Neural crest cell (in vitro differentiated cells): ENCODE results near the gene ALK. TPM values are rescaled to one million over a fixed set of nuclear protein-coding genes. Genes with fewer than 3 reads are reported as not detected.

Experiments
- DNase-seq: peaks from one replicate; pipeline ENCODE4 v3.0.0; 2021; ENCODE audit warnings: low read depth, mixed read lengths, low spot score
- H3K27ac Mint-ChIP-seq: one replicate; pipeline ENCODE4 v1.8.0; 2021; ENCODE audit warnings: mild to moderate bottlenecking, mixed read lengths; ENCODE audit not compliant: unreplicated experiment
- H3K27me3 Mint-ChIP-seq: 2 replicates; pipeline ENCODE4 v1.8.0; 2021; ENCODE audit warnings: low read depth, mild to moderate bottlenecking, mixed read lengths
- H3K36me3 Mint-ChIP-seq: 2 replicates; pipeline ENCODE4 v1.8.0; 2021; ENCODE audit warnings: low read depth, mild to moderate bottlenecking, mixed read lengths
- H3K4me1 Mint-ChIP-seq: 2 replicates; pipeline ENCODE4 v1.8.0; 2021; ENCODE audit warnings: mixed read lengths
- H3K4me3 Mint-ChIP-seq: one replicate; pipeline ENCODE4 v1.8.0; 2021; ENCODE audit warnings: mild to moderate bottlenecking, mixed read lengths
- H3K9me3 Mint-ChIP-seq: 2 replicates; pipeline ENCODE4 v1.8.0; 2021; ENCODE audit warnings: mixed read lengths
- total RNA-seq: library from RNA; stranded (reverse); gene quantifications from 2 replicates; pipeline ENCODE4 v1.2.1, GENCODE V29; 2021
- TF ChIP-seq, protein P1 (sequence below): fragments of 200-600 bp; sonication (generic); conservative IDR thresholded peaks from 2 replicates; pipeline ENCODE4 v1.5.0; 2021; ENCODE audit warnings: antibody characterized with exemption, mild to moderate bottlenecking

ALK gene
- total RNA-seq, 1 donor from 2014 or later = 2.0 TPM

DNA sequence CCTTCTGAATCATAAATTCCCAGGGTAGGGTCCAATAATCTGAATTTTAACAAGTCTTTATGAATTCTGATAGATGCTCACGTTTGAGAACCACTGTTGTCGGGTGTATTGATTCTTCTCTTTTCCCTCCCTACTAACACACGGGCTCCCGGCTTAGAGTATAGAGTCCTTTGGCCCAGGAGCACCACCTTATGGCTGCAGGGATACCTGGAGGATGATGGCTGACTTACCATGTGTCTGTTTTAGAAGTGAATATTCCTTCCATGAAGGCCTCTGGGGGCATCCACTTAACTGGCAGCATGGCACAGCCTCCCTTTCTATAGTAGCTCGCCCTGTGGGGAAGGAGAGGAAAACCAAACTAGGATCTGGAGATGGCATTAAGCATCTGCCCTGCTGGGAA, 714.4 kb downstream of the ALK start:
- Mint-ChIP-seq H3K4me1 (peaks cover 4% of the 10 kb centered on the region), H3K36me3 (no peaks in the 10 kb centered on the region), H3K9me3 (no peaks in the 10 kb centered on the region), H3K27ac (no peak overlapping the region), H3K4me3 (no peak overlapping the region), H3K27me3 (no peaks in the 10 kb centered on the region)
- DNase-seq = no peak
- TF ChIP-seq, protein P1, sequence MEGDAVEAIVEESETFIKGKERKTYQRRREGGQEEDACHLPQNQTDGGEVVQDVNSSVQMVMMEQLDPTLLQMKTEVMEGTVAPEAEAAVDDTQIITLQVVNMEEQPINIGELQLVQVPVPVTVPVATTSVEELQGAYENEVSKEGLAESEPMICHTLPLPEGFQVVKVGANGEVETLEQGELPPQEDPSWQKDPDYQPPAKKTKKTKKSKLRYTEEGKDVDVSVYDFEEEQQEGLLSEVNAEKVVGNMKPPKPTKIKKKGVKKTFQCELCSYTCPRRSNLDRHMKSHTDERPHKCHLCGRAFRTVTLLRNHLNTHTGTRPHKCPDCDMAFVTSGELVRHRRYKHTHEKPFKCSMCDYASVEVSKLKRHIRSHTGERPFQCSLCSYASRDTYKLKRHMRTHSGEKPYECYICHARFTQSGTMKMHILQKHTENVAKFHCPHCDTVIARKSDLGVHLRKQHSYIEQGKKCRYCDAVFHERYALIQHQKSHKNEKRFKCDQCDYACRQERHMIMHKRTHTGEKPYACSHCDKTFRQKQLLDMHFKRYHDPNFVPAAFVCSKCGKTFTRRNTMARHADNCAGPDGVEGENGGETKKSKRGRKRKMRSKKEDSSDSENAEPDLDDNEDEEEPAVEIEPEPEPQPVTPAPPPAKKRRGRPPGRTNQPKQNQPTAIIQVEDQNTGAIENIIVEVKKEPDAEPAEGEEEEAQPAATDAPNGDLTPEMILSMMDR = no peak

GRCh38 chr2:29202819-29203495, 718.4 kb downstream of the ALK start:
- H3K9me3 Mint-ChIP-seq = no peaks in the 10 kb centered on the region
- no peak overlapping the region for H3K4me3 Mint-ChIP-seq
- peaks cover 4% of the 10 kb centered on the region for H3K4me1 Mint-ChIP-seq
- H3K36me3 Mint-ChIP-seq = no peaks in the 10 kb centered on the region
- no peak overlapping the region for H3K27ac Mint-ChIP-seq
- TF ChIP-seq, protein P1 = no peak
- H3K27me3 Mint-ChIP-seq = no peaks in the 10 kb centered on the region
- no peak for DNase-seq

- Mint-ChIP-seq H3K27me3 (no peaks in the 10 kb centered on the region), H3K4me3 (no peak overlapping the region)
- DNase-seq = no peak
These were observed 719.4 kb downstream of the ALK start for GRCh38 chr2:29201979-29202378.

GRCh38 chr2:29196792-29197788, 724.3 kb downstream of the ALK start:
- Mint-ChIP-seq H3K36me3 (peaks cover 3% of the 10 kb centered on the region), H3K4me3 (no peak overlapping the region), H3K27ac (no peak overlapping the region), H3K27me3 (no peaks in the 10 kb centered on the region), H3K9me3 (no peaks in the 10 kb centered on the region), H3K4me1 (no peaks in the 10 kb centered on the region)
- TF ChIP-seq, protein P1 = peak; percentile 90
- DNase-seq = peak; percentile 79

More at GRCh38 chr2:29201979-29202378, 719.4 kb downstream of the ALK start:
- H3K36me3 Mint-ChIP-seq = no peaks in the 10 kb centered on the region
- peaks cover 4% of the 10 kb centered on the region for H3K4me1 Mint-ChIP-seq
- H3K27ac Mint-ChIP-seq = no peak overlapping the region
- H3K9me3 Mint-ChIP-seq = no peaks in the 10 kb centered on the region
- TF ChIP-seq, protein P1 = no peak

- H3K36me3 Mint-ChIP-seq = peaks cover 3% of the 10 kb centered on the region
- H3K9me3 Mint-ChIP-seq = no peaks in the 10 kb centered on the region
- H3K27ac Mint-ChIP-seq = no peak overlapping the region
- TF ChIP-seq, protein P1 = no peak
- no peaks in the 10 kb centered on the region for H3K27me3 Mint-ChIP-seq
- no peak for DNase-seq
- H3K4me1 Mint-ChIP-seq = no peaks in the 10 kb centered on the region
- H3K4me3 Mint-ChIP-seq = no peak overlapping the region
These were observed 725.6 kb downstream of the ALK start for GRCh38 chr2:29195796-29196195.
